ENCODE data around the gene EVC. TPM values are rescaled to one million over a fixed set of nuclear protein-coding genes. Genes with fewer than 3 reads are reported as not detected.
"Not testable (repeated sequence)": the region's sequence is repeated elsewhere in the genome, so short reads cannot be mapped to it uniquely, and the experiment has no call there.

EVC gene
- total and polyA plus RNA-seq, 2 donors from 2014 or later = 7.8 to 159 TPM

- FAIRE-seq = no peak
- DNase-seq = no peak
- Histone ChIP-seq H3K36me3 (ENCODE audit: control insufficient read depth in 2 of 3, insufficient read depth in 3 of 3, low read length in 3 of 3) (peaks cover 4 to 12% (median 7%) of the 10 kb centered on the region in 3 donors), H3K4me1 (ENCODE audit: control insufficient read depth in 2 of 3, insufficient read depth in 2 of 3, low read depth in 1 of 3, low read length in 3 of 3) (peaks cover 0 to 9% (median 0%) of the 10 kb centered on the region in 3 donors), H3K27me3 (ENCODE audit: control insufficient read depth, insufficient read depth, low read length) (no peaks in the 10 kb centered on the region), H3K9me3 (ENCODE audit: control insufficient read depth in 2 of 3, insufficient read depth in 1 of 3, low read length in 3 of 3) (no peaks in the 10 kb centered on the region), H3K27ac (ENCODE audit: low read depth in 2 of 2, low read length in 2 of 2) (no peak overlapping the region), H3K9ac (ENCODE audit: low read length in 3 of 3) (no peak overlapping the region), H3K4me3 (ENCODE audit: low read length in 3 of 3) (no peak overlapping the region)
- intact Hi-C loops (cut with DNase I) = no loop called here
- no peak for TF ChIP-seq CTCF (IDR thresholded peaks at IDR 0.05; ENCODE audit: borderline replicate concordance, extremely low read depth, insufficient read depth)
Observed at GRCh38 chr4:5828005-5828391, 117.0 kb downstream of the EVC start.

- Histone ChIP-seq H3K9ac (ENCODE audit: low read length in 3 of 3) (no peak overlapping the region), H3K4me1 (ENCODE audit: control insufficient read depth in 2 of 3, insufficient read depth in 2 of 3, low read depth in 1 of 3, low read length in 3 of 3) (no peaks in the 10 kb centered on the region), H3K27me3 (ENCODE audit: control insufficient read depth, insufficient read depth, low read length) (no peaks in the 10 kb centered on the region), H3K9me3 (ENCODE audit: control insufficient read depth in 2 of 3, insufficient read depth in 1 of 3, low read length in 3 of 3) (no peaks in the 10 kb centered on the region), H3K27ac (ENCODE audit: low read depth in 2 of 2, low read length in 2 of 2) (no peak overlapping the region), H3K36me3 (ENCODE audit: control insufficient read depth in 2 of 3, insufficient read depth in 3 of 3, low read length in 3 of 3) (no peaks in the 10 kb centered on the region), H3K4me3 (ENCODE audit: low read length in 3 of 3) (no peak overlapping the region)
- intact Hi-C loops (cut with DNase I) = no loop called here
- FAIRE-seq (no peak), DNase-seq (no peak)
- TF ChIP-seq CTCF (IDR thresholded peaks at IDR 0.05; ENCODE audit: borderline replicate concordance, extremely low read depth, insufficient read depth) = no peak
Observed at GRCh38 chr4:5836943-5837342, 125.9 kb downstream of the EVC start.

- H3K4me1 ChIP-seq (ENCODE audit: control insufficient read depth in 2 of 3, insufficient read depth in 2 of 3, low read depth in 1 of 3, low read length in 3 of 3); intact Hi-C loops (cut with DNase I); H3K4me3 ChIP-seq (ENCODE audit: low read length in 3 of 3); H3K9me3 ChIP-seq (ENCODE audit: control insufficient read depth in 2 of 3, insufficient read depth in 1 of 3, low read length in 3 of 3); H3K9ac ChIP-seq (ENCODE audit: low read length in 3 of 3); H3K27me3 ChIP-seq (ENCODE audit: control insufficient read depth, insufficient read depth, low read length); DNase-seq; H3K27ac ChIP-seq (ENCODE audit: low read depth in 2 of 2, low read length in 2 of 2); H3K36me3 ChIP-seq (ENCODE audit: control insufficient read depth in 2 of 3, insufficient read depth in 3 of 3, low read length in 3 of 3); FAIRE-seq: not testable (repeated sequence)
Observed at GRCh38 chr4:5837483-5837882, 126.5 kb downstream of the EVC start.

GRCh38 chr4:5839332-5839731 lies 128.3 kb downstream of the EVC start:
- TF ChIP-seq CTCF (IDR thresholded peaks at IDR 0.05; ENCODE audit: borderline replicate concordance, extremely low read depth, insufficient read depth) = no peak
- intact Hi-C loops (cut with DNase I) = no loop called here
- H3K4me1 ChIP-seq (ENCODE audit: control insufficient read depth in 2 of 3, insufficient read depth in 2 of 3, low read depth in 1 of 3, low read length in 3 of 3) = peaks cover 0 to 3% (median 0%) of the 10 kb centered on the region in 3 donors
- no peak overlapping the region for H3K4me3 ChIP-seq (ENCODE audit: low read length in 3 of 3)
- FAIRE-seq = no peak
- no peak overlapping the region for H3K9ac ChIP-seq (ENCODE audit: low read length in 3 of 3)
- H3K27ac ChIP-seq (ENCODE audit: low read depth in 2 of 2, low read length in 2 of 2) = no peak overlapping the region
- no peaks in the 10 kb centered on the region for H3K27me3 ChIP-seq (ENCODE audit: control insufficient read depth, insufficient read depth, low read length)
- no peaks in the 10 kb centered on the region for H3K9me3 ChIP-seq (ENCODE audit: control insufficient read depth in 2 of 3, insufficient read depth in 1 of 3, low read length in 3 of 3)
- no peak for DNase-seq
- no peaks in the 10 kb centered on the region for H3K36me3 ChIP-seq (ENCODE audit: control insufficient read depth in 2 of 3, insufficient read depth in 3 of 3, low read length in 3 of 3)
